Suprapubic skin (tissue), 3 donors: ENCODE results near the gene CDC20B.

ENCODE experiments used
- POLR2AphosphoS5 ChIP-seq, 3 donors: sonication (generic); formaldehyde crosslinking; IDR thresholded peaks; one replicate each; pipeline ENCODE4 v1.6.1; 2017; ENCODE audit warnings: antibody characterized with exemption in 3 of 3
- TF ChIP-seq, protein P1 (sequence below), 2 donors: fragments of 200-600 bp in 1 of 2; fragments of 450-650 bp in 1 of 2; sonication (generic) in 1 of 2; IDR thresholded peaks; one replicate each; pipeline ENCODE4 v1.5.1; 2016 to 2019; ENCODE audit warnings: antibody characterized with exemption in 2 of 2, mild to moderate bottlenecking in 1 of 2, moderate library complexity in 1 of 2

- TF ChIP-seq, protein P1, sequence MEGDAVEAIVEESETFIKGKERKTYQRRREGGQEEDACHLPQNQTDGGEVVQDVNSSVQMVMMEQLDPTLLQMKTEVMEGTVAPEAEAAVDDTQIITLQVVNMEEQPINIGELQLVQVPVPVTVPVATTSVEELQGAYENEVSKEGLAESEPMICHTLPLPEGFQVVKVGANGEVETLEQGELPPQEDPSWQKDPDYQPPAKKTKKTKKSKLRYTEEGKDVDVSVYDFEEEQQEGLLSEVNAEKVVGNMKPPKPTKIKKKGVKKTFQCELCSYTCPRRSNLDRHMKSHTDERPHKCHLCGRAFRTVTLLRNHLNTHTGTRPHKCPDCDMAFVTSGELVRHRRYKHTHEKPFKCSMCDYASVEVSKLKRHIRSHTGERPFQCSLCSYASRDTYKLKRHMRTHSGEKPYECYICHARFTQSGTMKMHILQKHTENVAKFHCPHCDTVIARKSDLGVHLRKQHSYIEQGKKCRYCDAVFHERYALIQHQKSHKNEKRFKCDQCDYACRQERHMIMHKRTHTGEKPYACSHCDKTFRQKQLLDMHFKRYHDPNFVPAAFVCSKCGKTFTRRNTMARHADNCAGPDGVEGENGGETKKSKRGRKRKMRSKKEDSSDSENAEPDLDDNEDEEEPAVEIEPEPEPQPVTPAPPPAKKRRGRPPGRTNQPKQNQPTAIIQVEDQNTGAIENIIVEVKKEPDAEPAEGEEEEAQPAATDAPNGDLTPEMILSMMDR (IDR thresholded peaks at IDR 0.05), result no peak
- TF ChIP-seq POLR2AphosphoS5 (IDR thresholded peaks at IDR 0.05), result no peak
Measured at GRCh38 chr5:55136521-55136920, 36.5 kb downstream of the CDC20B start.
